Suppressor macrophage (primary cell): Measurements from ENCODE around the gene TMTC3.
"Not testable (repeated sequence)": the region's sequence is repeated elsewhere in the genome, so short reads cannot be mapped to it uniquely, and the experiment has no call there.

Experiments
- DNase-seq, 4 experiments: peaks; one replicate each; pipeline ENCODE4 v3.0.0-alpha.2; 2020 to 2022

Gene TMTC3

GRCh38 chr12:88167384-88167783 is 25.3 kb downstream of the TMTC3 start:
- DNase-seq: no peak

GRCh38 chr12:88172844-88173407 is 30.8 kb downstream of the TMTC3 start:
- DNase-seq: peak in 2 of 4 experiments; percentile 30 to 46

GRCh38 chr12:88175544-88175943 is 33.4 kb downstream of the TMTC3 start:
- DNase-seq: no peak

GRCh38 chr12:88179436-88180014 is 37.4 kb downstream of the TMTC3 start:
- no peak for DNase-seq

GRCh38 chr12:88181881-88182280 is 39.8 kb downstream of the TMTC3 start:
- no peak for DNase-seq

GRCh38 chr12:88182416-88182815 is 40.3 kb downstream of the TMTC3 start:
- no peak for DNase-seq

- no peak for DNase-seq
These were observed 42.1 kb downstream of the TMTC3 start for GRCh38 chr12:88184196-88184595.

GRCh38 chr12:88185279-88185678 is 43.2 kb downstream of the TMTC3 start:
- DNase-seq: no peak

GRCh38 chr12:88185988-88186387 is 43.9 kb downstream of the TMTC3 start:
- peak in 2 of 4 experiments; percentile 5 to 25 for DNase-seq

- no peak for DNase-seq
These were observed 45.5 kb downstream of the TMTC3 start for GRCh38 chr12:88187571-88187970.

- DNase-seq: no peak
These were observed 46.1 kb downstream of the TMTC3 start for GRCh38 chr12:88188180-88188579.

GRCh38 chr12:88192426-88192825 is 50.3 kb downstream of the TMTC3 start:
- DNase-seq: no peak

GRCh38 chr12:88194868-88195267 is 52.8 kb downstream of the TMTC3 start:
- DNase-seq: no peak

GRCh38 chr12:88200029-88200428 is 57.9 kb downstream of the TMTC3 start:
- DNase-seq: no peak

- DNase-seq: no peak
These were observed 60.4 kb downstream of the TMTC3 start for GRCh38 chr12:88202500-88202899.

GRCh38 chr12:88206601-88207000 is 64.5 kb downstream of the TMTC3 start:
- DNase-seq: peak; percentile 37 to 68 (median 54)

- peak in 1 of 4 experiments; percentile 14 for DNase-seq
These were observed 66.0 kb downstream of the TMTC3 start for GRCh38 chr12:88207921-88208620.

- DNase-seq: no peak
These were observed 66.6 kb downstream of the TMTC3 start for GRCh38 chr12:88208661-88209060.

GRCh38 chr12:88210311-88210710 is 68.2 kb downstream of the TMTC3 start:
- not testable (repeated sequence) for DNase-seq

GRCh38 chr12:88218293-88218692 is 76.2 kb downstream of the TMTC3 start:
- no peak for DNase-seq

GRCh38 chr12:88219861-88220260 is 77.8 kb downstream of the TMTC3 start:
- DNase-seq: no peak

- DNase-seq: no peak
These were observed 81.4 kb downstream of the TMTC3 start for GRCh38 chr12:88223519-88223918.

- peak in 1 of 4 experiments; percentile 14 for DNase-seq
These were observed 83.7 kb downstream of the TMTC3 start for GRCh38 chr12:88225776-88226175.

- DNase-seq: no peak
These were observed 85.2 kb downstream of the TMTC3 start for GRCh38 chr12:88227263-88227662.
